ENCODE measurements around the gene SP5. TPM values are rescaled to one million over a fixed set of nuclear protein-coding genes. Genes with fewer than 3 reads are reported as not detected.
A peak's percentile ranks its signal among the peaks of the same experiment; 100 is the strongest.

The SP5 gene
- total RNA-seq, result not detected
- polyA plus RNA-seq (2013, experiment 1 of 2), result not detected
- polyA plus RNA-seq (2013, experiment 2 of 2), result 0.23 TPM
- total RNA-seq, result 0 to 0.13 (median 0) reads per million in 172 experiments

- ATAC-seq (ENCODE audit: poor library complexity) (peak; percentile 54), DNase-seq (peak in 6 of 14 experiments; percentile 18 to 68 (median 52))
- ChIA-PET POLR2A (interaction anchor here (0.6 to 0.9 kb wide), 3 partner anchors 55 to 345 kb away, joined by 3 to 5 read pairs (median 3); partner anchors contain the start of gene ERICH2), CTCF (no interaction called here)
- Histone ChIP-seq H3K4me1 (ENCODE audit: insufficient read depth, low read length) (peaks cover 65% of the 10 kb centered on the region), H3K4me3 (ENCODE audit: low read length) (peak within 1 kb of the TSS; percentile 59), H3K9me3 (ENCODE audit: control insufficient read depth in 1 of 2, insufficient read depth in 1 of 2, low read length in 2 of 2) (peaks cover 0 to 34% of the 10 kb centered on the region in 2 experiments), H3K27ac (ENCODE audit: low read depth in 1 of 2, low read length in 2 of 2) (no peak within 1 kb of the TSS), H3K27me3 (ENCODE audit: control insufficient read depth in 1 of 2, insufficient read depth in 2 of 2, low read length in 2 of 2) (peaks cover 62 to 92% of the 10 kb centered on the region in 2 experiments), H3K36me3 (ENCODE audit: insufficient read depth, low read length) (no peaks in the 10 kb centered on the region)
- H3K4me3 Mint-ChIP-seq, result peak within 1 kb of the TSS; percentile 83
- no peak for TF ChIP-seq CTCF (IDR thresholded peaks at IDR 0.05)
- intact Hi-C loops (cut with DNase I, micrococcal nuclease), result loop anchor here in 1 of 2 experiments (2.0 to 5.0 kb wide), 2 partner anchors 64 to 208 kb away; no protein-coding TSS in a partner anchor
- no peak within 1 kb of the TSS for H3K27ac Mint-ChIP-seq
- H3K36me3 Mint-ChIP-seq (ENCODE audit: low read depth), result no peaks in the 10 kb centered on the region
- peaks cover 51% of the 10 kb centered on the region for H3K4me1 Mint-ChIP-seq (ENCODE audit: low read depth)
- H3K27me3 Mint-ChIP-seq, result peaks cover 79% of the 10 kb centered on the region
- H3K9me3 Mint-ChIP-seq, result no peaks in the 10 kb centered on the region
Observed at GRCh38 chr2:170715062-170715931, at the start of gene SP5. Gene SP5 (plus strand): TSS chr2:170715337. CDS start chr2:170715513, 176 bp downstream.

GRCh38 chr2:170665743-170666142, 49.4 kb upstream of the SP5 start:
- ChIA-PET CTCF (no interaction called here), POLR2A (no interaction called here)
- Histone ChIP-seq H3K4me3 (ENCODE audit: low read length) (no peak overlapping the region), H3K27ac (ENCODE audit: low read depth in 1 of 2, low read length in 2 of 2) (no peak overlapping the region), H3K27me3 (ENCODE audit: control insufficient read depth in 1 of 2, insufficient read depth in 2 of 2, low read length in 2 of 2) (no peaks in the 10 kb centered on the region), H3K9me3 (ENCODE audit: control insufficient read depth in 1 of 2, insufficient read depth in 1 of 2, low read length in 2 of 2) (no peaks in the 10 kb centered on the region), H3K36me3 (ENCODE audit: insufficient read depth, low read length) (no peaks in the 10 kb centered on the region), H3K4me1 (ENCODE audit: insufficient read depth, low read length) (no peaks in the 10 kb centered on the region)
- Mint-ChIP-seq H3K27ac (no peak overlapping the region), H3K27me3 (peaks cover 25% of the 10 kb centered on the region), H3K36me3 (ENCODE audit: low read depth) (no peaks in the 10 kb centered on the region), H3K4me1 (ENCODE audit: low read depth) (no peaks in the 10 kb centered on the region), H3K9me3 (no peaks in the 10 kb centered on the region), H3K4me3 (no peak overlapping the region)
- ATAC-seq (ENCODE audit: poor library complexity) (no peak), DNase-seq (no peak)
- intact Hi-C loops (cut with DNase I, micrococcal nuclease), result no loop called here
- TF ChIP-seq CTCF (IDR thresholded peaks at IDR 0.05), result no peak

- no peak for ATAC-seq (ENCODE audit: poor library complexity)
- ChIA-PET POLR2A (no interaction called here), CTCF (interaction anchor here (0.7 kb wide), 1 partner anchor 22 kb away, joined by 3 read pairs; no protein-coding TSS in a partner anchor)
- H3K4me3 ChIP-seq (ENCODE audit: low read length), result no peak overlapping the region
- no peaks in the 10 kb centered on the region for H3K9me3 ChIP-seq (ENCODE audit: control insufficient read depth in 1 of 2, insufficient read depth in 1 of 2, low read length in 2 of 2)
- no peak overlapping the region for H3K4me3 Mint-ChIP-seq
- no peaks in the 10 kb centered on the region for H3K9me3 Mint-ChIP-seq
- no peaks in the 10 kb centered on the region for H3K4me1 ChIP-seq (ENCODE audit: insufficient read depth, low read length)
- H3K27me3 ChIP-seq (ENCODE audit: control insufficient read depth in 1 of 2, insufficient read depth in 2 of 2, low read length in 2 of 2), result no peaks in the 10 kb centered on the region
- H3K27ac ChIP-seq (ENCODE audit: low read depth in 1 of 2, low read length in 2 of 2), result no peak overlapping the region
- no peaks in the 10 kb centered on the region for H3K4me1 Mint-ChIP-seq (ENCODE audit: low read depth)
- DNase-seq, result no peak
- no peaks in the 10 kb centered on the region for H3K36me3 Mint-ChIP-seq (ENCODE audit: low read depth)
- no peak overlapping the region for H3K27ac Mint-ChIP-seq
- no peak for TF ChIP-seq CTCF (IDR thresholded peaks at IDR 0.05)
- no peaks in the 10 kb centered on the region for H3K36me3 ChIP-seq (ENCODE audit: insufficient read depth, low read length)
- intact Hi-C loops (cut with DNase I, micrococcal nuclease), result no loop called here
- peaks cover 25% of the 10 kb centered on the region for H3K27me3 Mint-ChIP-seq
Observed at GRCh38 chr2:170669909-170670308, 45.2 kb upstream of the SP5 start.
